Sigmoid colon (tissue), 7 donors: Measurements from ENCODE around the gene GIMAP4. TPM values are rescaled to one million over a fixed set of nuclear protein-coding genes. Genes with fewer than 3 reads are reported as not detected.

ENCODE experiments used
- DNase-seq: peaks from one replicate; pipeline ENCODE4 v3.0.0-alpha.2; 2019
- H3K27ac ChIP-seq, 4 donors: fragments of 200-600 bp; sonication (generic); one replicate each; pipeline ENCODE4 v1.5.1; 2016 to 2019; ENCODE audit warnings: mild to moderate bottlenecking in 1 of 4
- H3K27me3 ChIP-seq, 3 donors: fragments of 200-600 bp; sonication (generic); one replicate each; pipeline ENCODE4 v1.5.1; 2019; ENCODE audit warnings: mild to moderate bottlenecking in 1 of 3
- H3K36me3 ChIP-seq, 4 donors: fragments of 200-600 bp; sonication (generic); one replicate each; pipeline ENCODE4 v1.5.1; 2016 to 2019
- H3K4me1 ChIP-seq, 4 donors: fragments of 200-600 bp; sonication (generic); one replicate each; pipeline ENCODE4 v1.5.1; 2017 to 2019
- H3K4me3 ChIP-seq, 4 donors: fragments of 200-600 bp; sonication (generic); one replicate each; pipeline ENCODE4 v1.5.1; 2017 to 2019; ENCODE audit warnings: mild to moderate bottlenecking in 2 of 4, moderate library complexity in 1 of 4
- H3K9me3 ChIP-seq, 4 donors: fragments of 200-600 bp in 3 of 4; sonication (generic) in 3 of 4; one replicate each; pipeline versions ENCODE4 v1.5.1 to v1.6.1; 2013 to 2019
- EP300 ChIP-seq, 4 donors: sonication (generic); formaldehyde crosslinking; IDR thresholded peaks; one replicate each; pipeline ENCODE4 v1.6.1; 2017; ENCODE audit warnings: antibody characterized with exemption in 4 of 4
- POLR2A ChIP-seq, 2 donors: fragments of 450-650 bp; IDR thresholded peaks; one replicate each; pipeline ENCODE4 v1.6.1; 2016; ENCODE audit warnings: antibody characterized with exemption in 2 of 2, mild to moderate bottlenecking in 2 of 2, moderate library complexity in 2 of 2
- POLR2AphosphoS5 ChIP-seq, 4 donors: sonication (generic); formaldehyde crosslinking; IDR thresholded peaks; one replicate each; pipeline ENCODE4 v1.6.1; 2017; ENCODE audit warnings: antibody characterized with exemption in 4 of 4
- WGBS, 2 donors: extraction: QIAGEN DNeasy Blood & Tissue Kit; methylation state at CpG; one replicate each; pipeline ENCODE4 v1.1.7; 2013; 5-methylcytosine and 5-hydroxymethylcytosine counted together
- intact Hi-C: fragments of 100-400 bp; cut with DNase I; formaldehyde crosslinking; loops from one replicate; pipeline ENCODE4 v1.15.1; 2023
- polyA plus RNA-seq, 3 donors: library from polyadenylated mRNA; stranded (reverse); fragments of 200-250 nt; gene quantifications; one replicate each; pipeline ENCODE4 v1.2.3, GENCODE V29; 2013
- total RNA-seq, 4 donors: library from RNA; depleted of rRNA; stranded (reverse); fragments of >200 nt; gene quantifications; one replicate each; pipeline ENCODE4 v1.1.0, GENCODE V29; 2016
- TF ChIP-seq, protein P1 (sequence below), 4 experiments: fragments of 450-650 bp in 3 of 4; fragments of 200-600 bp in 1 of 4; IDR thresholded peaks; one replicate each; pipeline ENCODE4 v1.5.1; 2016 to 2019; ENCODE audit warnings: antibody characterized with exemption in 4 of 4, mild to moderate bottlenecking in 3 of 4, moderate library complexity in 2 of 4
- donor health status: healthy with polysubstance abuse.
- donor health status: Bipolar disorder and iron deficiency.
- donor health status: healthy.

Gene GIMAP4
- total and polyA plus RNA-seq, 7 donors: 9.5 to 44.8 (median 21.4) TPM

- intact Hi-C loops: no loop called here
- no peaks in the 10 kb centered on the region for H3K4me1 ChIP-seq
Measured at GRCh38 chr7:150620617-150621371, 53.6 kb downstream of the GIMAP4 start.

GRCh38 chr7:150621376-150621775 lies 54.2 kb downstream of the GIMAP4 start:
- no peaks in the 10 kb centered on the region for H3K36me3 ChIP-seq
- H3K27me3 ChIP-seq: no peaks in the 10 kb centered on the region
- WGBS, 2 donors: 71 to 80% methylated on average over 1 of the region's 1 CpG
- no peaks in the 10 kb centered on the region for H3K4me1 ChIP-seq
- intact Hi-C loops: no loop called here
- no peak overlapping the region for H3K4me3 ChIP-seq
- H3K9me3 ChIP-seq: no peaks in the 10 kb centered on the region
- no peak for DNase-seq
- no peak overlapping the region for H3K27ac ChIP-seq
- no peak for TF ChIP-seq EP300 (IDR thresholded peaks at IDR 0.05)
- no peak for TF ChIP-seq POLR2AphosphoS5 (IDR thresholded peaks at IDR 0.05)
- TF ChIP-seq, protein P1, sequence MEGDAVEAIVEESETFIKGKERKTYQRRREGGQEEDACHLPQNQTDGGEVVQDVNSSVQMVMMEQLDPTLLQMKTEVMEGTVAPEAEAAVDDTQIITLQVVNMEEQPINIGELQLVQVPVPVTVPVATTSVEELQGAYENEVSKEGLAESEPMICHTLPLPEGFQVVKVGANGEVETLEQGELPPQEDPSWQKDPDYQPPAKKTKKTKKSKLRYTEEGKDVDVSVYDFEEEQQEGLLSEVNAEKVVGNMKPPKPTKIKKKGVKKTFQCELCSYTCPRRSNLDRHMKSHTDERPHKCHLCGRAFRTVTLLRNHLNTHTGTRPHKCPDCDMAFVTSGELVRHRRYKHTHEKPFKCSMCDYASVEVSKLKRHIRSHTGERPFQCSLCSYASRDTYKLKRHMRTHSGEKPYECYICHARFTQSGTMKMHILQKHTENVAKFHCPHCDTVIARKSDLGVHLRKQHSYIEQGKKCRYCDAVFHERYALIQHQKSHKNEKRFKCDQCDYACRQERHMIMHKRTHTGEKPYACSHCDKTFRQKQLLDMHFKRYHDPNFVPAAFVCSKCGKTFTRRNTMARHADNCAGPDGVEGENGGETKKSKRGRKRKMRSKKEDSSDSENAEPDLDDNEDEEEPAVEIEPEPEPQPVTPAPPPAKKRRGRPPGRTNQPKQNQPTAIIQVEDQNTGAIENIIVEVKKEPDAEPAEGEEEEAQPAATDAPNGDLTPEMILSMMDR (IDR thresholded peaks at IDR 0.05): no peak
- no peak for TF ChIP-seq POLR2A (IDR thresholded peaks at IDR 0.05)

More at GRCh38 chr7:150620617-150621371, 53.6 kb downstream of the GIMAP4 start:
- DNase-seq: no peak
- Histone ChIP-seq H3K36me3 (no peaks in the 10 kb centered on the region), H3K9me3 (no peaks in the 10 kb centered on the region), H3K27ac (no peak overlapping the region), H3K27me3 (no peaks in the 10 kb centered on the region), H3K4me3 (no peak overlapping the region)
- TF ChIP-seq, protein P1 (IDR thresholded peaks at IDR 0.05): no peak
- 69 to 71% methylated on average over 3 of the region's 3 CpGs for WGBS, 2 donors

Other genes with a start within 250 kb of the GIMAP4 start
- gene LRRC61, start 244.0 kb upstream of the GIMAP4 start, total RNA-seq: 10 to 100 TPM; 10.3 to 14.0 (median 11.0) TPM
- gene LRRC61, start 244.0 kb upstream of the GIMAP4 start, polyA plus RNA-seq: 10 to 100 TPM in 2 of 3 donors, 1 to 10 TPM in 1; 4.4 to 18.6 (median 10.8) TPM
- 10 to 100 TPM in 1 of 4 donors, 1 to 10 TPM in 3; 2.9 to 13.3 (median 8.3) TPM for gene ACTR3C, start 243.8 kb upstream of the GIMAP4 start, total RNA-seq
- 10 to 100 TPM in 1 of 3 donors, 1 to 10 TPM in 2; 3.6 to 12.4 (median 5.3) TPM for gene ACTR3C, start 243.8 kb upstream of the GIMAP4 start, polyA plus RNA-seq
- gene RARRES2, start 225.8 kb upstream of the GIMAP4 start, total RNA-seq: 100 to 1,000 TPM; 257 to 447 (median 388) TPM
- 100 to 1,000 TPM in 2 of 3 donors, 10 to 100 TPM in 1; 28.9 to 289 (median 132) TPM for gene RARRES2, start 225.8 kb upstream of the GIMAP4 start, polyA plus RNA-seq
- gene REPIN1, start 198.6 kb upstream of the GIMAP4 start, total RNA-seq: 10 to 100 TPM; 56.3 to 63.7 (median 57.0) TPM
- 100 to 1,000 TPM in 1 of 3 donors, 10 to 100 TPM in 2; 50.9 to 131 (median 52.3) TPM for gene REPIN1, start 198.6 kb upstream of the GIMAP4 start, polyA plus RNA-seq
- 10 to 100 TPM in 1 of 4 donors, 1 to 10 TPM in 3; 6.1 to 10.7 (median 6.9) TPM for gene ZNF775, start 188.1 kb upstream of the GIMAP4 start, total RNA-seq
- 1 to 10 TPM; 3.0 to 6.1 (median 5.4) TPM for gene ZNF775, start 188.1 kb upstream of the GIMAP4 start, polyA plus RNA-seq
- 1 to 10 TPM; 5.3 to 7.9 (median 7.2) TPM for gene GIMAP8, start 116.8 kb upstream of the GIMAP4 start, total RNA-seq
- gene GIMAP8, start 116.8 kb upstream of the GIMAP4 start, polyA plus RNA-seq: 10 to 100 TPM in 1 of 3 donors, 1 to 10 TPM in 2; 2.4 to 10.7 (median 2.8) TPM
- 10 to 100 TPM; 10.0 to 15.1 (median 13.3) TPM for gene GIMAP7, start 52.5 kb upstream of the GIMAP4 start, total RNA-seq
- 10 to 100 TPM in 2 of 3 donors, 1 to 10 TPM in 1; 8.6 to 42.9 (median 12.6) TPM for gene GIMAP7, start 52.5 kb upstream of the GIMAP4 start, polyA plus RNA-seq
- 10 to 100 TPM; 11.9 to 23.5 (median 17.2) TPM for gene GIMAP6, start 65.0 kb downstream of the GIMAP4 start, total RNA-seq
- 10 to 100 TPM in 2 of 3 donors, 1 to 10 TPM in 1; 5.8 to 25.0 (median 10.2) TPM for gene GIMAP6, start 65.0 kb downstream of the GIMAP4 start, polyA plus RNA-seq
- gene GIMAP2, start 118.3 kb downstream of the GIMAP4 start, total RNA-seq: 10 to 100 TPM in 2 of 4 donors, 1 to 10 TPM in 2; 9.2 to 16.4 (median 9.9) TPM
- gene GIMAP2, start 118.3 kb downstream of the GIMAP4 start, polyA plus RNA-seq: 10 to 100 TPM in 1 of 3 donors, 1 to 10 TPM in 2; 5.1 to 24.9 (median 6.6) TPM
- gene GIMAP1, start 149.2 kb downstream of the GIMAP4 start, total RNA-seq: 1 to 10 TPM; 3.7 to 6.4 (median 5.1) TPM
- 10 to 100 TPM in 1 of 3 donors, 1 to 10 TPM in 2; 1.6 to 10.3 (median 1.8) TPM for gene GIMAP1, start 149.2 kb downstream of the GIMAP4 start, polyA plus RNA-seq
- gene GIMAP5, start 170.0 kb downstream of the GIMAP4 start, total RNA-seq: 10 to 100 TPM; 17.2 to 30.7 (median 18.5) TPM
- 10 to 100 TPM in 1 of 3 donors, 1 to 10 TPM in 2; 7.9 to 39.4 (median 9.6) TPM for gene GIMAP5, start 170.0 kb downstream of the GIMAP4 start, polyA plus RNA-seq
- 10 to 100 TPM; 47.4 to 52.3 (median 48.3) TPM for gene TMEM176B, start 233.0 kb downstream of the GIMAP4 start, total RNA-seq
- gene TMEM176B, start 233.0 kb downstream of the GIMAP4 start, polyA plus RNA-seq: 100 to 1,000 TPM; 144 to 246 (median 151) TPM
- 10 to 100 TPM; 19.9 to 28.1 (median 24.1) TPM for gene TMEM176A, start 233.4 kb downstream of the GIMAP4 start, total RNA-seq
- gene TMEM176A, start 233.4 kb downstream of the GIMAP4 start, polyA plus RNA-seq: 100 to 1,000 TPM; 126 to 150 (median 127) TPM